ENCODE data around the gene NCK1.
"Not testable (repeated sequence)": the region's sequence is repeated elsewhere in the genome, so short reads cannot be mapped to it uniquely, and the experiment has no call there.

NCK1 gene

GRCh38 chr3:136862617-136863322 lies 762 bp downstream of the NCK1 start:
- DNase-seq (ENCODE audit: low spot score), result peak; percentile 47

GRCh38 chr3:136869282-136869681 lies 7.3 kb downstream of the NCK1 start:
- DNase-seq (ENCODE audit: low spot score), result no peak

GRCh38 chr3:136872258-136872657 lies 10.2 kb downstream of the NCK1 start:
- DNase-seq (ENCODE audit: low spot score), result not testable (repeated sequence)

- DNase-seq (ENCODE audit: low spot score), result not testable (repeated sequence)
These were observed 17.5 kb downstream of the NCK1 start for GRCh38 chr3:136879510-136879909.

GRCh38 chr3:136882571-136882970 lies 20.6 kb downstream of the NCK1 start:
- DNase-seq (ENCODE audit: low spot score), result no peak

- no peak for DNase-seq (ENCODE audit: low spot score)
These were observed 22.1 kb downstream of the NCK1 start for GRCh38 chr3:136883967-136884720.

GRCh38 chr3:136885357-136886213 lies 23.6 kb downstream of the NCK1 start:
- DNase-seq (ENCODE audit: low spot score), result no peak

- DNase-seq (ENCODE audit: low spot score), result no peak
These were observed 27.9 kb downstream of the NCK1 start for GRCh38 chr3:136889947-136890346.

- DNase-seq (ENCODE audit: low spot score), result no peak
These were observed 30.2 kb downstream of the NCK1 start for GRCh38 chr3:136891934-136892855.

GRCh38 chr3:136893848-136894443 lies 31.9 kb downstream of the NCK1 start:
- DNase-seq (ENCODE audit: low spot score), result no peak

GRCh38 chr3:136897171-136897570 lies 35.2 kb downstream of the NCK1 start:
- not testable (repeated sequence) for DNase-seq (ENCODE audit: low spot score)

GRCh38 chr3:136898549-136898948 lies 36.5 kb downstream of the NCK1 start:
- DNase-seq (ENCODE audit: low spot score), result no peak

- no peak for DNase-seq (ENCODE audit: low spot score)
These were observed 36.9 kb downstream of the NCK1 start for GRCh38 chr3:136898954-136899353.

GRCh38 chr3:136899622-136900158 lies 37.7 kb downstream of the NCK1 start:
- DNase-seq (ENCODE audit: low spot score), result peak; percentile 35

GRCh38 chr3:136900694-136901093 lies 38.7 kb downstream of the NCK1 start:
- DNase-seq (ENCODE audit: low spot score), result not testable (repeated sequence)

GRCh38 chr3:136901391-136901790 lies 39.4 kb downstream of the NCK1 start:
- DNase-seq (ENCODE audit: low spot score), result no peak

GRCh38 chr3:136902530-136902929 lies 40.5 kb downstream of the NCK1 start:
- not testable (repeated sequence) for DNase-seq (ENCODE audit: low spot score)

- DNase-seq (ENCODE audit: low spot score), result no peak
These were observed 41.9 kb downstream of the NCK1 start for GRCh38 chr3:136903899-136904298.

- no peak for DNase-seq (ENCODE audit: low spot score)
These were observed 42.7 kb downstream of the NCK1 start for GRCh38 chr3:136904746-136905145.

- DNase-seq (ENCODE audit: low spot score), result no peak
These were observed 43.5 kb downstream of the NCK1 start for GRCh38 chr3:136905549-136905948.

- no peak for DNase-seq (ENCODE audit: low spot score)
These were observed 44.7 kb downstream of the NCK1 start for GRCh38 chr3:136906725-136907124.
